HFF-Myc (cell line): ENCODE results near the gene DKK3.
A peak's percentile ranks its signal among the peaks of the same experiment; 100 is the strongest.

Experiments used
- DNase-seq: peaks from one replicate; pipeline ENCODE4 v3.0.0-alpha.2; 2011; ENCODE audit warnings: low read depth; ENCODE audit errors: extremely low read depth
- H3K4me3 ChIP-seq: replicated peaks from 2 replicates; pipeline ENCODE4 v1.5.1; 2011; ENCODE audit warnings: low read depth, mild to moderate bottlenecking, control low read depth, low read length
- CTCF ChIP-seq: IDR thresholded peaks from 2 replicates; pipeline ENCODE4 v1.5.1; 2012; ENCODE audit warnings: mild to moderate bottlenecking, low read depth, low read length, control low read depth; ENCODE audit errors: missing control alignments

DKK3 gene

GRCh38 chr11:11978792-11979487, 29.5 kb downstream of the DKK3 start:
- TF ChIP-seq CTCF = no peak
- DNase-seq = no peak
- no peak overlapping the region for H3K4me3 ChIP-seq

- no peak for TF ChIP-seq CTCF
- no peak for DNase-seq
- no peak overlapping the region for H3K4me3 ChIP-seq
Measured at GRCh38 chr11:11978098-11978637, 30.3 kb downstream of the DKK3 start.

GRCh38 chr11:11977206-11977938, 31.1 kb downstream of the DKK3 start:
- DNase-seq = peak; percentile 91
- no peak overlapping the region for H3K4me3 ChIP-seq
- no peak for TF ChIP-seq CTCF

- no peak overlapping the region for H3K4me3 ChIP-seq
- DNase-seq = no peak
- no peak for TF ChIP-seq CTCF
Measured at GRCh38 chr11:11976481-11977127, 31.8 kb downstream of the DKK3 start.

GRCh38 chr11:11975201-11976092, 33.0 kb downstream of the DKK3 start:
- TF ChIP-seq CTCF = no peak
- no peak overlapping the region for H3K4me3 ChIP-seq
- no peak for DNase-seq

GRCh38 chr11:11973866-11974265, 34.6 kb downstream of the DKK3 start:
- no peak for TF ChIP-seq CTCF
- no peak for DNase-seq
- no peak overlapping the region for H3K4me3 ChIP-seq
